ENCODE measurements around the gene CHD5.

The CHD5 gene

GRCh38 chr1:6059866-6060265, 120.3 kb downstream of the CHD5 start:
- no peak for DNase-seq (ENCODE audit: low spot score)

DNA sequence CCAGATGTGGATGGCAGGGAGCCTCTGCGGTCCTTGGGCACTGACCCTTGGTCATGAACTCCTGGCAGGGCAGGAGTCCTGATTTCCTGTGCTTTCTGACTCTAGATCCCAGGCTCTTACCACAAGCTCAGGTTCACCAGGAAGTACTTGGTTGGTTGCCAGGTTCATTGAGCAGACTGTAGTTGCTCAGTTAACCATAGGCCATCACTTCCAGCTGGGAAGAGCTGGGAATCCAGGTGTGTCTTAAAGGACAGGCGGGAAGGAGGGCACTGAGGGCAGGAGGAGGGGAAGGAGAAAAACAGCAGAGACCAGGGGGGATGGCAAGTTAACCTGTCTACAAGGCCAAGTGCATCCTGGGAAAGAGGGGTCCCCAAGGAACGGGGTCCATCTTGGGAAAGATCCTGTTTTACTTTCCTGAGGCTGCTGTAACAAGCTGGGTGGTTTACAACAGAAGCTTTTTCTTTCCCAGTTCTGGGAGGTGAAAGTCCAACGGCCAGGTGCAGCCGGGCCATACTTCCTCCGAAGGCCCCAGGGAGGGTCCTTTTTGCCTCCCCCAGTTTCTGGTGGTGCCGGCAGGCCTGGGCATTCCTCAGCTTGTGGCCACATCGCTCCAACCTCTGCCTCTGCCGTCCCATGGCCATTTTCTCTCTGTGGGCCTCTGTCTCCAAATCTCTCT, 122.8 kb downstream of the CHD5 start:
- no peak for DNase-seq (ENCODE audit: low spot score)

- no peak for DNase-seq (ENCODE audit: low spot score)
These were observed 123.6 kb downstream of the CHD5 start for GRCh38 chr1:6056572-6056948.

GRCh38 chr1:6054596-6054995, 125.5 kb downstream of the CHD5 start:
- no peak for DNase-seq (ENCODE audit: low spot score)

- no peak for DNase-seq (ENCODE audit: low spot score)
These were observed 126.9 kb downstream of the CHD5 start for GRCh38 chr1:6053206-6053546.

- peak; percentile 35 for DNase-seq (ENCODE audit: low spot score)
These were observed 127.4 kb downstream of the CHD5 start for GRCh38 chr1:6052543-6053205.
